Kidney (tissue), 14 donors: ENCODE data around the gene HEMGN. TPM values are rescaled to one million over a fixed set of nuclear protein-coding genes. Genes with fewer than 3 reads are reported as not detected.

ENCODE experiments used
- DNase-seq, 5 donors: peaks; one replicate each; pipeline ENCODE4 v3.0.0-alpha.2; 2013 to 2020
- FAIRE-seq: peaks from 2 replicates; lab custom pipeline; 2012; peaks lifted over from hg19 to GRCh38; lab: Jason Lieb, UNC
- H3K27ac ChIP-seq, 2 donors: one replicate each; pipeline ENCODE4 v1.7.0; 2013; ENCODE audit warnings: low read depth in 2 of 2, low read length in 2 of 2, inconsistent platforms in 1 of 2
- H3K27me3 ChIP-seq: one replicate; pipeline ENCODE4 v1.7.1; 2013; ENCODE audit warnings: low read length, inconsistent platforms; ENCODE audit not compliant: control insufficient read depth, insufficient read depth
- H3K36me3 ChIP-seq, 3 donors: one replicate each; pipeline versions ENCODE4 v1.7.0 to v1.7.1; 2013; ENCODE audit warnings: low read length in 3 of 3, control low read depth in 1 of 3, inconsistent platforms in 1 of 3; ENCODE audit not compliant: insufficient read depth in 3 of 3, control insufficient read depth in 2 of 3
- H3K4me1 ChIP-seq, 3 donors: one replicate each; pipeline versions ENCODE4 v1.7.0 to v1.7.1; 2013; ENCODE audit warnings: low read length in 3 of 3, inconsistent platforms in 1 of 3, low read depth in 1 of 3; ENCODE audit not compliant: control insufficient read depth in 2 of 3, insufficient read depth in 2 of 3
- H3K4me3 ChIP-seq, 3 donors: one replicate each; pipeline versions ENCODE4 v1.7.0 to v1.8.1; 2013; ENCODE audit warnings: low read length in 3 of 3, control low read depth in 1 of 3, inconsistent platforms in 1 of 3
- H3K9ac ChIP-seq, 3 donors: one replicate each; pipeline versions ENCODE4 v1.7.0 to v1.7.1; 2013; ENCODE audit warnings: low read length in 3 of 3, control low read depth in 1 of 3, inconsistent platforms in 1 of 3
- H3K9me3 ChIP-seq, 3 donors: one replicate each; pipeline versions ENCODE4 v1.7.0 to v1.7.1; 2013; ENCODE audit warnings: low read length in 3 of 3, control low read depth in 1 of 3, inconsistent platforms in 1 of 3; ENCODE audit not compliant: control insufficient read depth in 2 of 3, insufficient read depth in 1 of 3
- intact Hi-C: fragments of 100-400 bp; cut with DNase I; formaldehyde crosslinking; loops from one replicate; pipeline ENCODE4 v1.11.1; 2022
- polyA plus RNA-seq: library from polyadenylated mRNA; stranded (reverse); fragments of 350-450 nt; fragmentation: Illumina TruSeq; extraction: RNeasy Lipid Tissue Mini Kit (QIAGEN cat#74804); gene quantifications from one replicate; pipeline ENCODE4 v1.2.3, GENCODE V29; 2014; ENCODE audit warnings: low read depth, low replicate concordance; ENCODE audit not compliant: insufficient read depth
- total RNA-seq: library from RNA; stranded (reverse); fragmentation: NEBNext Ultra II Directional; extraction: Animal tissue kit (Norgen Biotek cat#: 25700); gene quantifications from one replicate; pipeline ENCODE4 v1.2.1, GENCODE V29; 2021
- TF ChIP-seq, protein P1 (sequence below): IDR thresholded peaks from 3 replicates; pipeline ENCODE4 v1.5.1; 2012; ENCODE audit warnings: mild to moderate bottlenecking, moderate library complexity, borderline replicate concordance; ENCODE audit not compliant: insufficient read depth; ENCODE audit errors: extremely low read depth
- donor health status: control.
- donor health status: control.
- donor health status: control.
- donor health status: control.
- donor health status: control.
- donor health status: DM: yes; HTN: yes; CAD: no.
- donor health status: Normal renal cell carcinoma (clear cell type).

Gene HEMGN
- total and polyA plus RNA-seq, 2 donors from 2014 or later, result 0.16 TPM; not detected in 1

DNA sequence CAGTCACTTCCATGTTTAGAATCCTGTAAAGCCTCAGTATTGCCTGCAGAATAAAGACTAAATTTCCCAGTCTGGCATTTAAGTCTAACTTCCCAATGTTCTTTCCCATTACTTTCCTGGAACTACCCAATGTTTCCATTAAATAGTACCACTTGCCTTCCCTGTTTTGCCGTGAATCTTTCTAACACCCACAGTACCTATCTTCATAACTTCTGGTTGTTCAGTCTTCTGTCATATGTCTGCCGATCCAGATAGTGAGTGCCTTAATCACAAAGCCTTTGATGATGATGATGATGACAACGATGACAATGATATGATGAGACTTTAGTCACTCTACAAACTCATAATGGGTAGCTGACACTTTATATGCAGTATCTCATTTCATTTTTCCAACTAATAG, 6.6 kb upstream of the HEMGN start:
- TF ChIP-seq, protein P1, sequence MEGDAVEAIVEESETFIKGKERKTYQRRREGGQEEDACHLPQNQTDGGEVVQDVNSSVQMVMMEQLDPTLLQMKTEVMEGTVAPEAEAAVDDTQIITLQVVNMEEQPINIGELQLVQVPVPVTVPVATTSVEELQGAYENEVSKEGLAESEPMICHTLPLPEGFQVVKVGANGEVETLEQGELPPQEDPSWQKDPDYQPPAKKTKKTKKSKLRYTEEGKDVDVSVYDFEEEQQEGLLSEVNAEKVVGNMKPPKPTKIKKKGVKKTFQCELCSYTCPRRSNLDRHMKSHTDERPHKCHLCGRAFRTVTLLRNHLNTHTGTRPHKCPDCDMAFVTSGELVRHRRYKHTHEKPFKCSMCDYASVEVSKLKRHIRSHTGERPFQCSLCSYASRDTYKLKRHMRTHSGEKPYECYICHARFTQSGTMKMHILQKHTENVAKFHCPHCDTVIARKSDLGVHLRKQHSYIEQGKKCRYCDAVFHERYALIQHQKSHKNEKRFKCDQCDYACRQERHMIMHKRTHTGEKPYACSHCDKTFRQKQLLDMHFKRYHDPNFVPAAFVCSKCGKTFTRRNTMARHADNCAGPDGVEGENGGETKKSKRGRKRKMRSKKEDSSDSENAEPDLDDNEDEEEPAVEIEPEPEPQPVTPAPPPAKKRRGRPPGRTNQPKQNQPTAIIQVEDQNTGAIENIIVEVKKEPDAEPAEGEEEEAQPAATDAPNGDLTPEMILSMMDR, result no peak
- FAIRE-seq (no peak), DNase-seq (no peak)
- no peaks in the 10 kb centered on the region for H3K36me3 ChIP-seq
- H3K9ac ChIP-seq, result no peak overlapping the region
- no peaks in the 10 kb centered on the region for H3K4me1 ChIP-seq
- intact Hi-C loops, result no loop called here
- no peak overlapping the region for H3K4me3 ChIP-seq
- H3K27me3 ChIP-seq, result peaks cover 3% of the 10 kb centered on the region
- no peaks in the 10 kb centered on the region for H3K9me3 ChIP-seq
- no peak overlapping the region for H3K27ac ChIP-seq

DNA sequence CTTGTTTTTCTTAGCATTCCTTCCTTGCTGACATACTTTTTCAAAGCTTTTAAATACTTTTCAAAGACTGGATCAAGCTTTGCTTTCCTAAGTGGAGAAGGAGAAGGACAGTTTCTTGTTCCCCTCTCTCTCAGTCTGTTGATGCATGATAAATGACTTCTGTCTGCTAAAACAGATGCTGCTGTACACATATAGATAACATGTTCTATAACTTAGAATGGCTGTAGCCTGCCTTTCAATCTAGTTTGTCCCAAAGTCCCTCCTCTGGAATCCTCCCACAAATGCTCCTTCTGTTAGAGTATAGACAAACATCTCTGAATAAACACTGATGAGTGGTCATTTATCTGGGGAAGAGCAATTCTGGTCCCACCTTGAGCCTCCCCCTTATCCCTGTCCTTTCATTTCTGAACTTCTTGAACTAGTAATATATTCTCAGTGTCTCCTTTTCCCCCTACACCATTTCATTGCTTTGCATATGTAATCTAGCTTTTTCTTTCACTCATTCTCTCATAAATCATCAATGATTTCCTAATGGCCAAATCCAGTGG, 5.4 kb upstream of the HEMGN start:
- Histone ChIP-seq H3K9ac (no peak overlapping the region), H3K27me3 (peaks cover 3% of the 10 kb centered on the region), H3K9me3 (no peaks in the 10 kb centered on the region), H3K4me3 (no peak overlapping the region), H3K4me1 (no peaks in the 10 kb centered on the region), H3K36me3 (no peaks in the 10 kb centered on the region), H3K27ac (no peak overlapping the region)
- no peak for FAIRE-seq
- intact Hi-C loops, result no loop called here
- TF ChIP-seq, protein P1, result no peak
- DNase-seq, result no peak

DNA sequence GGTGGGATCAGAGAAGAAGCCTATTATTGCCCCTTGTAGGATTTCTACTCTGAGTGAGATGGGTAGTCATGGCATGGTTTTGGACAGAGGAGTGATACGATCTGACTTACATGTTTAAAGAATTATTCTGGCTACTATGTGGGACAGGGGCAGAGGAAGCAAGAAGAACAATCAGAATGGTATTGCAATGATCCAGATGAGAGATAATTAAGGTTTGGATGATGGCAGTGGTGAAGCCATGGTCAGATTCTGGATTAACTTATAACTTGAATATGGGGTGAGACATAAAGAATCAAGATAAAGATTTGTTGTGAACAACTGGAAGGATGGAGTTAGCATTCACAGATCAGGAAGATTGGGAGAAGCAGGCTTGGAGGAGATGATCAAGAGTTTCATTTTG, 3.4 kb upstream of the HEMGN start:
- no peak for FAIRE-seq
- Histone ChIP-seq H3K27ac (no peak overlapping the region), H3K9me3 (no peaks in the 10 kb centered on the region), H3K4me1 (no peaks in the 10 kb centered on the region), H3K36me3 (no peaks in the 10 kb centered on the region), H3K4me3 (no peak overlapping the region), H3K27me3 (peaks cover 3% of the 10 kb centered on the region), H3K9ac (no peak overlapping the region)
- DNase-seq, result no peak
- TF ChIP-seq, protein P1, result no peak
- intact Hi-C loops, result no loop called here

DNA sequence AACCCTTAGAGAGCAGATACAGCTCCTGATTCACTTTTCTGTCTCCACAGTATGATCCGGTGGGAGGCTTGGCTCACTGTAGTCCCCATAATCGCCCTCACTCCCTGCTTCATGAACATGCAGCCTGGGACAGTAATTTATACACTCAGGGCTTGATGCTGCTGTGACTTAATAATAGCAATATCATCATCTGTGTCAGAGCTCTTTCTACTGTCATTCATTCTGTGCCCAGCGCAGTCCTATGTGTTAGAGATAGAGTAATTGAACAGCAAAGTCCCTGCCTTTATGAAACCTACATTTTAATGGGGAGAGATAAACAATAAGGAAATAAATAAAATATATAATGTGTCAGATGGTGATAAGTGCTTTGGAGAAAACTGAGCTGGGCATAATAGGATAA, 2.8 kb upstream of the HEMGN start:
- no peaks in the 10 kb centered on the region for H3K4me1 ChIP-seq
- peaks cover 3% of the 10 kb centered on the region for H3K27me3 ChIP-seq
- FAIRE-seq (no peak), DNase-seq (no peak)
- H3K9me3 ChIP-seq, result no peaks in the 10 kb centered on the region
- no peak overlapping the region for H3K27ac ChIP-seq
- no peaks in the 10 kb centered on the region for H3K36me3 ChIP-seq
- intact Hi-C loops, result no loop called here
- H3K9ac ChIP-seq, result no peak overlapping the region
- TF ChIP-seq, protein P1, result no peak
- no peak overlapping the region for H3K4me3 ChIP-seq
